Cardiac muscle cell (in vitro differentiated cells and primary cell): Measurements from ENCODE around the gene GNAS. TPM values are rescaled to one million over a fixed set of nuclear protein-coding genes. Genes with fewer than 3 reads are reported as not detected.
A peak's percentile ranks its signal among the peaks of the same experiment; 100 is the strongest.

Experiments used
- DNase-seq, 2 donors: peaks; one replicate each; pipeline versions ENCODE4 v3.0.0 to v3.0.0-alpha.2; 2010 to 2017; ENCODE audit warnings: low read depth in 1 of 2, low spot score in 1 of 2
- H3K27ac ChIP-seq: fragments of 200-600 bp; sonication (generic); 2 replicates; pipeline ENCODE4 v1.5.1; 2016
- H3K27me3 ChIP-seq: fragments of 200-600 bp; sonication (generic); 2 replicates; pipeline ENCODE4 v1.6.0; 2016; ENCODE audit warnings: control low read depth
- H3K36me3 ChIP-seq: fragments of 200-600 bp; sonication (generic); 2 replicates; pipeline ENCODE4 v1.5.1; 2016; ENCODE audit warnings: control low read depth
- H3K4me1 ChIP-seq: fragments of 200-600 bp; sonication (generic); 2 replicates; pipeline ENCODE4 v1.8.1; 2017; ENCODE audit warnings: low read depth, mild to moderate bottlenecking, mixed run types
- H3K4me3 ChIP-seq: fragments of 200-600 bp; sonication (generic); 2 replicates; pipeline ENCODE4 v1.5.1; 2016; ENCODE audit warnings: mild to moderate bottlenecking
- H3K9me3 ChIP-seq: fragments of 200-600 bp; sonication (generic); 2 replicates; pipeline ENCODE4 v1.5.1; 2017; ENCODE audit warnings: low read depth, mild to moderate bottlenecking, control low read depth
- CTCF ChIP-seq: IDR thresholded peaks from 2 replicates; pipeline ENCODE4 v1.5.1; 2012; ENCODE audit warnings: low read depth, mild to moderate bottlenecking, low read length
- polyA plus RNA-seq: library from polyadenylated mRNA; unstranded; fragments of >200 nt; fragmentation: Nextera tagmentation; extraction: Ambion mirVana; gene quantifications from 2 replicates; pipeline ENCODE4 v1.2.1, GENCODE V29; 2016
- total RNA-seq: library from RNA; depleted of rRNA; stranded (reverse); fragments of >200 nt; gene quantifications from 2 replicates; pipeline ENCODE4 v1.2.3, GENCODE V29; 2016

Gene GNAS
- total and polyA plus RNA-seq, 2 experiments from 2014 or later: 1,319 to 2,744 TPM

GRCh38 chr20:58950603-58951002, 98.1 kb downstream of the GNAS start:
- no peaks in the 10 kb centered on the region for H3K27me3 ChIP-seq
- TF ChIP-seq CTCF: no peak
- no peaks in the 10 kb centered on the region for H3K9me3 ChIP-seq
- H3K36me3 ChIP-seq: no peaks in the 10 kb centered on the region
- no peak overlapping the region for H3K4me3 ChIP-seq
- H3K27ac ChIP-seq: no peak overlapping the region
- DNase-seq: no peak
- no peaks in the 10 kb centered on the region for H3K4me1 ChIP-seq

GRCh38 chr20:58953050-58953449, 100.5 kb downstream of the GNAS start:
- H3K36me3 ChIP-seq: no peaks in the 10 kb centered on the region
- DNase-seq: no peak
- no peaks in the 10 kb centered on the region for H3K4me1 ChIP-seq
- H3K27ac ChIP-seq: no peak overlapping the region
- no peak for TF ChIP-seq CTCF
- no peaks in the 10 kb centered on the region for H3K9me3 ChIP-seq
- no peaks in the 10 kb centered on the region for H3K27me3 ChIP-seq
- H3K4me3 ChIP-seq: no peak overlapping the region

- Histone ChIP-seq H3K27me3 (no peaks in the 10 kb centered on the region), H3K9me3 (no peaks in the 10 kb centered on the region), H3K4me1 (no peaks in the 10 kb centered on the region), H3K27ac (no peak overlapping the region), H3K36me3 (no peaks in the 10 kb centered on the region), H3K4me3 (no peak overlapping the region)
- no peak for TF ChIP-seq CTCF
- peak in 1 of 2 donors; percentile 6 for DNase-seq
These were observed 103.6 kb downstream of the GNAS start for GRCh38 chr20:58956078-58956477.

GRCh38 chr20:58959652-58960051, 107.1 kb downstream of the GNAS start:
- DNase-seq: peak in 1 of 2 donors; percentile 27
- H3K4me3 ChIP-seq: no peak overlapping the region
- TF ChIP-seq CTCF: no peak

More at GRCh38 chr20:58959652-58960051, 107.1 kb downstream of the GNAS start:
- Histone ChIP-seq H3K36me3 (no peaks in the 10 kb centered on the region), H3K4me1 (no peaks in the 10 kb centered on the region), H3K9me3 (no peaks in the 10 kb centered on the region), H3K27ac (no peak overlapping the region), H3K27me3 (no peaks in the 10 kb centered on the region)

Other genes starting within 250 kb of the GNAS start
- 29.9 and 58.1 TPM in 2 replicates for gene STX16, start 201.4 kb upstream of the GNAS start, total RNA-seq
- gene STX16, start 201.4 kb upstream of the GNAS start, polyA plus RNA-seq: 55.5 and 87.7 TPM in 2 replicates
- 26.7 and 59.0 TPM in 2 replicates for gene NPEPL1, start 159.9 kb upstream of the GNAS start, total RNA-seq
- gene NPEPL1, start 159.9 kb upstream of the GNAS start, polyA plus RNA-seq: 58.4 and 81.2 TPM in 2 replicates
- gene GNAS-AS1, start 1.8 kb upstream of the GNAS start, total RNA-seq: 1.3 and 1.8 TPM in 2 replicates
- gene GNAS-AS1, start 1.8 kb upstream of the GNAS start, polyA plus RNA-seq: 1.3 and 1.4 TPM in 2 replicates
- 69.4 and 77.3 TPM in 2 replicates for gene NELFCD, start 128.5 kb downstream of the GNAS start, total RNA-seq
- 109 and 114 TPM in 2 replicates for gene NELFCD, start 128.5 kb downstream of the GNAS start, polyA plus RNA-seq
- gene CTSZ, start 154.5 kb downstream of the GNAS start, total RNA-seq: 60.6 and 71.3 TPM in 2 replicates
- gene CTSZ, start 154.5 kb downstream of the GNAS start, polyA plus RNA-seq: 3.7 and 6.6 TPM in 2 replicates
- 0.03 TPM in 1 of 2 replicates, not detected in the other for gene TUBB1, start 166.7 kb downstream of the GNAS start, total RNA-seq
- 0.06 TPM in 1 of 2 replicates, not detected in the other for gene TUBB1, start 166.7 kb downstream of the GNAS start, polyA plus RNA-seq
- gene ATP5F1E, start 179.6 kb downstream of the GNAS start, total RNA-seq: 17.9 and 34.9 TPM in 2 replicates
- gene ATP5F1E, start 179.6 kb downstream of the GNAS start, polyA plus RNA-seq: 211 and 281 TPM in 2 replicates
- 37.6 and 40.9 TPM in 2 replicates for gene PRELID3B, start 190.1 kb downstream of the GNAS start, total RNA-seq
- gene PRELID3B, start 190.1 kb downstream of the GNAS start, polyA plus RNA-seq: 30.0 and 39.5 TPM in 2 replicates